Testis (tissue), 2 donors: Measurements from ENCODE around the gene AIPL1.

Experiments
- CTCF ChIP-seq, 3 experiments: fragments of 450-650 bp in 2 of 3; fragments of 200-600 bp in 1 of 3; sonication (generic) in 1 of 3; IDR thresholded peaks; one replicate each; pipeline ENCODE4 v1.5.1; 2016 to 2019; ENCODE audit warnings: antibody characterized with exemption in 3 of 3, mild to moderate bottlenecking in 2 of 3, moderate library complexity in 1 of 3
- POLR2A ChIP-seq: fragments of 450-650 bp; IDR thresholded peaks from one replicate; pipeline ENCODE4 v1.6.1; 2017; ENCODE audit warnings: antibody characterized with exemption, mild to moderate bottlenecking, moderate library complexity

- TF ChIP-seq POLR2A (no peak), CTCF (IDR thresholded peaks at IDR 0.05) (no peak)
Measured at GRCh38 chr17:6461792-6462524, 27.0 kb upstream of the AIPL1 start.
